Measurements from ENCODE around the gene PHF2. TPM values are rescaled to one million over a fixed set of nuclear protein-coding genes. Genes with fewer than 3 reads are reported as not detected.

The PHF2 gene
- total and polyA plus RNA-seq, 2 of the 8 experiments (the other 6 are each of a cell fraction or from before 2014, with no cell fraction given) = 3.4 to 9.4 TPM

GRCh38 chr9:93598647-93599241, 22.4 kb downstream of the PHF2 start:
- no peak overlapping the region for H3K56ac ChIP-seq (replicated peaks; ENCODE audit: insufficient read length, low read depth, low read length)
- H3K14ac ChIP-seq (ENCODE audit: insufficient read length) = no peak overlapping the region
- no peaks in the 10 kb centered on the region for H3K9me3 ChIP-seq (ENCODE audit: insufficient read depth in 2 of 2, low read depth in 1 of 2, low read length in 1 of 2)
- no peak overlapping the region for H2AFZ ChIP-seq (ENCODE audit: low read length)
- no peak overlapping the region for H3K23ac ChIP-seq (ENCODE audit: insufficient read length)
- H3K27me3 ChIP-seq (replicated peaks in 1 of 4; ENCODE audit: control insufficient read depth in 3 of 4, extremely low read depth in 1 of 4, insufficient read depth in 3 of 4, low read length in 3 of 4) = no peaks in the 10 kb centered on the region; a peak in 1 of 7 replicates
- H3K27ac ChIP-seq (ENCODE audit: low read depth, low read length) = no peak overlapping the region
- peak overlapping the region; percentile 75 for H4K91ac ChIP-seq (replicated peaks; ENCODE audit: insufficient read length, low read length)
- H3K79me1 ChIP-seq (ENCODE audit: low read depth, low read length) = peaks cover 5% of the 10 kb centered on the region; the same call in 1 of the 2 replicates
- H2BK20ac ChIP-seq (ENCODE audit: low read length) = peak overlapping the region; percentile 99
- H3K36me3 ChIP-seq (ENCODE audit: control insufficient read depth in 2 of 4, insufficient read depth in 4 of 4, low read length in 3 of 4) = no peaks in the 10 kb centered on the region
- no peak overlapping the region; a peak in 1 of 8 replicates for H3K4me3 ChIP-seq (ENCODE audit: extremely low read depth in 1 of 4, insufficient read depth in 2 of 4, low read depth in 3 of 4, low read length in 4 of 4)
- H2BK5ac ChIP-seq (ENCODE audit: low read depth, low read length) = peak overlapping the region; percentile 98; the same call in 1 of the 2 replicates
- H4K5ac ChIP-seq (ENCODE audit: insufficient read length, low read depth, low read length) = no peak overlapping the region
- H2BK120ac ChIP-seq (replicated peaks; ENCODE audit: low read depth, low read length) = no peak overlapping the region
- FAIRE-seq (no peak), DNase-seq (ENCODE audit: low read depth in 1 of 2, low spot score in 2 of 2) (peak in 1 of 2 experiments; percentile 42)
- H2BK12ac ChIP-seq (ENCODE audit: low read depth, low read length) = peak overlapping the region; percentile 100; the same call in 1 of the 2 replicates
- H3K9ac ChIP-seq (replicated peaks in 1 of 4; ENCODE audit: extremely low read depth in 1 of 4, low read depth in 3 of 4, low read length in 3 of 4) = no peak overlapping the region
- peaks cover 9 to 36% (median 22%) of the 10 kb centered on the region in 4 experiments for H3K4me1 ChIP-seq (replicated peaks in 1 of 4; ENCODE audit: control insufficient read depth in 3 of 4, insufficient read depth in 4 of 4, low read length in 3 of 4)
- 83% methylated on average over 11 of the region's 11 CpGs; no CpG with 5 or more reads in 1 of the 2 experiments for WGBS, 2 experiments (ENCODE audit: extremely low coverage in 1 of 2, insufficient coverage in 1 of 2, insufficient read length in 1 of 2, insufficient replicate concordance in 2 of 2, low coverage in 1 of 2, low lambda C conversion rate in 2 of 2, missing lambda C conversion rate in 1 of 2)
- peaks cover 3% of the 10 kb centered on the region for H3K23me2 ChIP-seq (ENCODE audit: low read depth, low read length)
- no peak overlapping the region; a peak in 1 of 4 replicates for H3K4me2 ChIP-seq (ENCODE audit: insufficient read depth in 1 of 2, low read depth in 2 of 2, low read length in 2 of 2)
- H4K8ac ChIP-seq (ENCODE audit: extremely low read depth, insufficient read depth, low read length) = no peak overlapping the region
- 0 out of 2 replicates have a peak overlapping the region, but pooled peaks have one; percentile 72 for H2BK15ac ChIP-seq (ENCODE audit: low read length)
- CTCF ChIA-PET (ENCODE audit: partially characterized antibody) = interaction anchor here (0.6 to 1.5 kb wide), 6 partner anchors 11 to 296 kb away, joined by 3 to 6 read pairs (median 4); no protein-coding TSS in a partner anchor
- peaks cover 0 to 21% of the 10 kb centered on the region in 2 experiments; a peak in 2 of 4 replicates for H3K79me2 ChIP-seq (ENCODE audit: control insufficient read depth in 1 of 2, insufficient read depth in 2 of 2, low read length in 2 of 2)
- POLR2A ChIA-PET (ENCODE audit: partially characterized antibody) = no interaction called here
- no peak overlapping the region for H3K4ac ChIP-seq (replicated peaks; ENCODE audit: insufficient read length, low read depth, low read length)
- H3K18ac ChIP-seq (ENCODE audit: extremely low read depth, low read length) = peak overlapping the region; percentile 2; the same call in 1 of the 2 replicates
- peaks cover 0 to 8% of the 10 kb centered on the region in 2 experiments for H4K20me1 ChIP-seq (replicated peaks in 1 of 2; ENCODE audit: control insufficient read depth in 1 of 2, insufficient read depth in 2 of 2, low read length in 2 of 2)
- H2AK5ac ChIP-seq (ENCODE audit: low read depth, low read length) = peak overlapping the region; percentile 96; the same call in 1 of the 2 replicates
- TF ChIP-seq CHD2 (IDR thresholded peaks at IDR 0.05; ENCODE audit: low read length) (no peak), BRCA1 (IDR thresholded peaks at IDR 0.05; ENCODE audit: low read depth, low read length) (no peak), EZH2 (IDR thresholded peaks at IDR 0.05; ENCODE audit: low read depth, low read length, severe bottlenecking) (no peak), SRF (IDR thresholded peaks at IDR 0.05; ENCODE audit: low read depth, low read length) (no peak), CEBPB (IDR thresholded peaks at IDR 0.05; ENCODE audit: low read depth, low read length) (no peak), ZNF274 (IDR thresholded peaks at IDR 0.05; ENCODE audit: borderline replicate concordance, extremely low read depth, low read length) (no peak), POLR2A (IDR thresholded peaks at IDR 0.05; ENCODE audit: control extremely low read depth in 1 of 2, low read depth in 2 of 2, low read length in 2 of 2) (no peak), KDM1A (IDR thresholded peaks at IDR 0.05; ENCODE audit: borderline replicate concordance, low read length) (no peak), SUZ12 (IDR thresholded peaks at IDR 0.05; ENCODE audit: low read length) (no peak), FOSL1 (IDR thresholded peaks at IDR 0.05; ENCODE audit: insufficient read depth, low read depth, low read length) (no peak), NANOG (IDR thresholded peaks at IDR 0.05; ENCODE audit: insufficient read depth, low read depth, low read length, poor library complexity, severe bottlenecking) (no peak), BACH1 (IDR thresholded peaks at IDR 0.05; ENCODE audit: low read length) (no peak), YY1 (IDR thresholded peaks at IDR 0.05; ENCODE audit: low read depth, low read length) (no peak), NRF1 (IDR thresholded peaks at IDR 0.05; ENCODE audit: low read depth, low read length) (no peak)

All from H1 (cell line).